ENCODE results near the gene SAMD14.

Gene SAMD14

GRCh38 chr17:50172936-50173334, 43.0 kb upstream of the SAMD14 start:
- FAIRE-seq: no peak
- no peak for DNase-seq (ENCODE audit: insufficient read length, low spot score)
- TF ChIP-seq TAF1 (IDR thresholded peaks at IDR 0.05; ENCODE audit: low read depth, low read length): no peak
- no peak for TF ChIP-seq PAX5 (IDR thresholded peaks at IDR 0.05; ENCODE audit: insufficient read depth, low read length, severe bottlenecking)
- no peak for TF ChIP-seq SPI1 (IDR thresholded peaks at IDR 0.05; ENCODE audit: low read depth, low read length)
- TF ChIP-seq POU2F2 (IDR thresholded peaks at IDR 0.05; ENCODE audit: low read depth, low read length): no peak
- TF ChIP-seq POLR2AphosphoS5 (IDR thresholded peaks at IDR 0.05; ENCODE audit: low read depth, low read length): no peak
- no peak for TF ChIP-seq POLR2A (IDR thresholded peaks at IDR 0.05; ENCODE audit: low read depth, low read length)

- FAIRE-seq (no peak), DNase-seq (ENCODE audit: insufficient read length, low spot score) (no peak)
- no peak for TF ChIP-seq SPI1 (IDR thresholded peaks at IDR 0.05; ENCODE audit: low read depth, low read length)
- no peak for TF ChIP-seq PAX5 (IDR thresholded peaks at IDR 0.05; ENCODE audit: insufficient read depth, low read length, severe bottlenecking)
- no peak for TF ChIP-seq POLR2AphosphoS5 (IDR thresholded peaks at IDR 0.05; ENCODE audit: low read depth, low read length)
- TF ChIP-seq POLR2A (IDR thresholded peaks at IDR 0.05; ENCODE audit: low read depth, low read length): no peak
- no peak for TF ChIP-seq TAF1 (IDR thresholded peaks at IDR 0.05; ENCODE audit: low read depth, low read length)
- no peak for TF ChIP-seq POU2F2 (IDR thresholded peaks at IDR 0.05; ENCODE audit: low read depth, low read length)
Measured at GRCh38 chr17:50172130-50172529, 42.2 kb upstream of the SAMD14 start.

GRCh38 chr17:50171371-50172071, 41.6 kb upstream of the SAMD14 start:
- FAIRE-seq (no peak), DNase-seq (ENCODE audit: insufficient read length, low spot score) (no peak)
- TF ChIP-seq TAF1 (IDR thresholded peaks at IDR 0.05; ENCODE audit: low read depth, low read length): no peak
- TF ChIP-seq POLR2AphosphoS5 (IDR thresholded peaks at IDR 0.05; ENCODE audit: low read depth, low read length): no peak
- TF ChIP-seq POLR2A (IDR thresholded peaks at IDR 0.05; ENCODE audit: low read depth, low read length): no peak

GRCh38 chr17:50170662-50171370, 40.9 kb upstream of the SAMD14 start:
- FAIRE-seq: peak; percentile 95
- DNase-seq (ENCODE audit: insufficient read length, low spot score): no peak
- no peak for TF ChIP-seq TAF1 (IDR thresholded peaks at IDR 0.05; ENCODE audit: low read depth, low read length)

GRCh38 chr17:50169881-50170459, 40.0 kb upstream of the SAMD14 start:
- no peak for FAIRE-seq
- DNase-seq (ENCODE audit: insufficient read length, low spot score): no peak
- TF ChIP-seq POLR2A (IDR thresholded peaks at IDR 0.05; ENCODE audit: low read depth, low read length): no peak
- TF ChIP-seq POU2F2 (IDR thresholded peaks at IDR 0.05; ENCODE audit: low read depth, low read length): no peak
- no peak for TF ChIP-seq PAX5 (IDR thresholded peaks at IDR 0.05; ENCODE audit: insufficient read depth, low read length, severe bottlenecking)
- no peak for TF ChIP-seq TAF1 (IDR thresholded peaks at IDR 0.05; ENCODE audit: low read depth, low read length)
- TF ChIP-seq SPI1 (IDR thresholded peaks at IDR 0.05; ENCODE audit: low read depth, low read length): no peak
- TF ChIP-seq POLR2AphosphoS5 (IDR thresholded peaks at IDR 0.05; ENCODE audit: low read depth, low read length): no peak

- FAIRE-seq (peak; percentile 89), DNase-seq (ENCODE audit: insufficient read length, low spot score) (no peak)
- TF ChIP-seq PAX5 (IDR thresholded peaks at IDR 0.05; ENCODE audit: insufficient read depth, low read length, severe bottlenecking) (no peak), POU2F2 (IDR thresholded peaks at IDR 0.05; ENCODE audit: low read depth, low read length) (no peak; the same call in 1 of the 2 replicates), POLR2A (IDR thresholded peaks at IDR 0.05; ENCODE audit: low read depth, low read length) (no peak), TAF1 (IDR thresholded peaks at IDR 0.05; ENCODE audit: low read depth, low read length) (no peak), POLR2AphosphoS5 (IDR thresholded peaks at IDR 0.05; ENCODE audit: low read depth, low read length) (no peak), SPI1 (IDR thresholded peaks at IDR 0.05; ENCODE audit: low read depth, low read length) (no peak)
Measured at GRCh38 chr17:50169121-50169764, 39.3 kb upstream of the SAMD14 start.

GRCh38 chr17:50168319-50168718, 38.4 kb upstream of the SAMD14 start:
- no peak for TF ChIP-seq SPI1 (IDR thresholded peaks at IDR 0.05; ENCODE audit: low read depth, low read length)
- no peak for FAIRE-seq

GRCh38 chr17:50167371-50167770, 37.4 kb upstream of the SAMD14 start:
- FAIRE-seq (no peak), DNase-seq (ENCODE audit: insufficient read length, low spot score) (no peak)
- no peak for TF ChIP-seq SPI1 (IDR thresholded peaks at IDR 0.05; ENCODE audit: low read depth, low read length)
- TF ChIP-seq TAF1 (IDR thresholded peaks at IDR 0.05; ENCODE audit: low read depth, low read length): no peak
- TF ChIP-seq POLR2A (IDR thresholded peaks at IDR 0.05; ENCODE audit: low read depth, low read length): no peak
- TF ChIP-seq POU2F2 (IDR thresholded peaks at IDR 0.05; ENCODE audit: low read depth, low read length): no peak
- no peak for TF ChIP-seq POLR2AphosphoS5 (IDR thresholded peaks at IDR 0.05; ENCODE audit: low read depth, low read length)
- no peak for TF ChIP-seq PAX5 (IDR thresholded peaks at IDR 0.05; ENCODE audit: insufficient read depth, low read length, severe bottlenecking)

More at GRCh38 chr17:50168319-50168718, 38.4 kb upstream of the SAMD14 start:
- DNase-seq (ENCODE audit: insufficient read length, low spot score): no peak

GRCh38 chr17:50166518-50167181, 36.7 kb upstream of the SAMD14 start:
- FAIRE-seq (peak; percentile 31), DNase-seq (ENCODE audit: insufficient read length, low spot score) (no peak)

More at GRCh38 chr17:50166518-50167181, 36.7 kb upstream of the SAMD14 start:
- TF ChIP-seq TAF1 (IDR thresholded peaks at IDR 0.05; ENCODE audit: low read depth, low read length) (no peak), POLR2AphosphoS5 (IDR thresholded peaks at IDR 0.05; ENCODE audit: low read depth, low read length) (no peak), POLR2A (IDR thresholded peaks at IDR 0.05; ENCODE audit: low read depth, low read length) (no peak), POU2F2 (IDR thresholded peaks at IDR 0.05; ENCODE audit: low read depth, low read length) (no peak), SPI1 (IDR thresholded peaks at IDR 0.05; ENCODE audit: low read depth, low read length) (no peak), PAX5 (IDR thresholded peaks at IDR 0.05; ENCODE audit: insufficient read depth, low read length, severe bottlenecking) (no peak)

All from GM12891 (cell line).